OCI-LY7 (cell line): ENCODE data around the gene LINGO3.

Source experiments
- EZH2phosphoT487 ChIP-seq: fragments of 200-600 bp; sonication (generic); IDR thresholded peaks from 2 replicates; pipeline ENCODE4 v1.6.1; 2018; ENCODE audit warnings: low read depth, borderline replicate concordance, mild to moderate bottlenecking, mixed run types, antibody characterized with exemption, low read length, moderate library complexity, mixed read lengths
- TF ChIP-seq, protein P1 (sequence below): fragments of 200-600 bp; sonication (generic); conservative IDR thresholded peaks from 2 replicates; pipeline ENCODE4 v1.5.1; 2014; ENCODE audit warnings: mild to moderate bottlenecking, antibody characterized with exemption, low read length, moderate library complexity, mixed read lengths

DNA sequence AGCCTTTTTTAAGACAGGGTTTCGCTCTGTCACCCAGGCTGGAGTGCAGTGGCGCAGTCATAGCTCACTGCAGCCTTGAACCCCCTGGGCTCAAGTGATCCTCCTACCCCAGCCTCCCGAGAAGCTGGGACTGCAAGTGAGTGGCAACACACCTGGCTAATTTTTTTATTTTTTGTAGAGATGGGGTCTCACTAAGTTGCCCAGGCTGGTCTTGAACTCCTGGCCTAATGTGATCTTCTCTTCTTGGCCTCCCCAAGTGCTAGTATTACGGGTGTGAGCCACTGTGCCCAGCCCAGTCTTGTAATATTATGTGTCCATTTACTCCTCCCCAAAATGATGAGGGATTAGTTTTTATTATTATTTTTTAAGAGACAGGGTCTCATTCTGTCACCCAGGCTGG is 3.1 kb upstream of the LINGO3 start:
- TF ChIP-seq, protein P1, sequence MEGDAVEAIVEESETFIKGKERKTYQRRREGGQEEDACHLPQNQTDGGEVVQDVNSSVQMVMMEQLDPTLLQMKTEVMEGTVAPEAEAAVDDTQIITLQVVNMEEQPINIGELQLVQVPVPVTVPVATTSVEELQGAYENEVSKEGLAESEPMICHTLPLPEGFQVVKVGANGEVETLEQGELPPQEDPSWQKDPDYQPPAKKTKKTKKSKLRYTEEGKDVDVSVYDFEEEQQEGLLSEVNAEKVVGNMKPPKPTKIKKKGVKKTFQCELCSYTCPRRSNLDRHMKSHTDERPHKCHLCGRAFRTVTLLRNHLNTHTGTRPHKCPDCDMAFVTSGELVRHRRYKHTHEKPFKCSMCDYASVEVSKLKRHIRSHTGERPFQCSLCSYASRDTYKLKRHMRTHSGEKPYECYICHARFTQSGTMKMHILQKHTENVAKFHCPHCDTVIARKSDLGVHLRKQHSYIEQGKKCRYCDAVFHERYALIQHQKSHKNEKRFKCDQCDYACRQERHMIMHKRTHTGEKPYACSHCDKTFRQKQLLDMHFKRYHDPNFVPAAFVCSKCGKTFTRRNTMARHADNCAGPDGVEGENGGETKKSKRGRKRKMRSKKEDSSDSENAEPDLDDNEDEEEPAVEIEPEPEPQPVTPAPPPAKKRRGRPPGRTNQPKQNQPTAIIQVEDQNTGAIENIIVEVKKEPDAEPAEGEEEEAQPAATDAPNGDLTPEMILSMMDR, result no peak
- TF ChIP-seq EZH2phosphoT487, result no peak
